NCI-H2081 treated with DMSO at 0.1 percent for 48 hours (cell line): Measurements from ENCODE around the gene TSEN34.
"Not testable (repeated sequence)": the region's sequence is repeated elsewhere in the genome, so short reads cannot be mapped to it uniquely, and the experiment has no call there.

Experiments used
- DNase-seq: peaks from one replicate; lab custom pipeline; 2025; lab: John Stamatoyannopoulos, UW

Gene TSEN34

DNA sequence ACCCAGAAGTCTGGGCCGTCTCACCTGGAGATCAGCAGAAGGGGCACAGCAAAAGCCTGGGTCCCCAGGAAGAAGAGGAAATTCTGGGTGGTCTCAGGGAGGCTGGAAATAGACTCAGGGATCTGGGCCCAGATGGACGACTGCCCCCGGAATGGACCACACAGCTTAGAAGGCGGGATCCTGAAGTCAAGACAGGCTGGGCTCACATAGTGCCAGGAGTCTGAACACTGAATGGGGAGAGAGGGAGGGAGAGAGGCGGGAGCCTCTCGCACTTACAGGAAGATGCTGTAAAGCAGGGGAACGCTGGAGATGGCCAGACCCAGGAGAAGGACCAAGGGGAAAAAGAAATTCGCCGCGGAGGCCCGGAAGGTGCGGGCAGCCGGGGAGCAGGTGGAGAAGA, 30.3 kb upstream of the TSEN34 start:
- no peak for DNase-seq

DNA sequence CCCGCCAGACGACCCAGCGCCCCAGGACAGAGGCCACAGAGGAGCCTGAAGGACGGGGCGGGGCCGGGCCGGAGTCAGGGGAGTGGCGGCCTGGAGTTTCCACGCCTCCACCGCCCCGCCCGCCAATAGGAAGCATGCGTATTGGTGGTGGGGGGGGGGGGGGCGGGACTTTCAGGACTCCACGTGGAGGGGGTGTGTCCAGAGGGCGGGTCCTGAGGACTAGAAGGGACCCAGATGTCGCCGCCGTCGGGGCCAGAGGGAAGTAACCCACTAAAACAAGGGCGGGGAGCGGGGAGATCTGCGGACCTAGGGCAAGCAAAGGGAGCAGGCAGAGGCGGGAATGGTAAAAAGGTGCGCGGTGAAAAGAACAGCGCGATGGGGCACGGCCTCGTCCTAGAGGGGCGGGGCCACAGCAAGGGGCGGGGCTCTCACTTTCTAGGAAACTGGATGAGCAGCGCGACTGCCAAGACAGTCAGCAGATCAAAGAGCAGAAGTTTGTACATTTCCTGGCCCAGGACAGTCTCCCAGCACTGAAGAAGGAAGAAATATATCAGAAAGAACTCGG, 28.8 kb upstream of the TSEN34 start:
- DNase-seq = no peak

DNA sequence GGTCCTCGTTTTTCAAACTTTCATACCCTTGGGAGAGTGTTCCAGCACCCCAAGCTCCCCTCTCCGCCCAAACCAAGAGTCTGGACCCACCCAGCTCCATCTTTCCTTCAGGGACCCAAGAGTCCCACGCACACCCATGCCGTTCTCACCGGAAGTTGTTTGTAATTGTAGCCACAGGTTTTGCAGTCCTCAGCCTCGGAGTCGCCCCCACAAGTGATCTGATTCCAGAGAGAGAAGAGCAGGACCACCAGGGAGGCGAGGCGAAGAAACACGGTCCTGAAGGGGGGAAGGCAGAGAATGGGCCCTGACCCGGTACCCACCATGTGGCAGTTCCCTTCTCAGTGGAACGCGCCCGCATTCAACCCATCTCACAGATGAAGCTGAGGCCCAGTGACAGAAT, 28.2 kb upstream of the TSEN34 start:
- no peak for DNase-seq

DNA sequence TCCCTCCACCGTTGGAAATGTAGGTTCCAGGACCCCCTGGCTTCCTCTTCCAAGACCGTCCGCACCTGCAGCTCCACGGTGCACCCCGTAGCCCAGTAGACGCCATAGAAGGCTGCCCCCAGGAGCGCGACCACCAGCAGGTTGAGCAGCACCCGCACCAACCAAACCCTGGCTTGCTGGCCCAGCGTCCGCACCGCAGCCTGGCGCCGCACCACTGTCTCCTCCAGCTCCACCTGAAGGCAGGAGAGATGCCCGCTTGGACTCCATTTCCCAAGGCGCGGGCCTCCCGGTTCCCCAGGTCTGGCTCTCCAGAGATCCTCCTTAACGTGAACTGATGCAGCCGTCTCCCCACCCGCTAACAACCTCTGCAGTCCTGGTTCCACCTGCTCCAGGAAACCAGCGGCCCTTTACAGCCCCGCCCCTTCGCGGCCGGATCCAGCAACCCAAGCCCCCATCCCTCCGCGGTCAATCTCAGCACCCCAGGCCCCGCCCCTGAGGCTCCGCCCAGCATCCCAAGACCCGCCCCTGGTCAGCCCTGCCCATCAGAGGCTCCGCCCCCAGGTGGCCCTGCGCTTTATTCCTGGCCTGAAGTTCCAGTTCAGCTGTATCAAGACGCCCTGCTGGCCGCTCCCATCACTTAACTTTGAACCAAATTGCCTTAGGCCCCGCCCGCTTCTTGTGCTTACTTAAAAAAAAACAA, 26.6 kb upstream of the TSEN34 start:
- DNase-seq = no peak

DNA sequence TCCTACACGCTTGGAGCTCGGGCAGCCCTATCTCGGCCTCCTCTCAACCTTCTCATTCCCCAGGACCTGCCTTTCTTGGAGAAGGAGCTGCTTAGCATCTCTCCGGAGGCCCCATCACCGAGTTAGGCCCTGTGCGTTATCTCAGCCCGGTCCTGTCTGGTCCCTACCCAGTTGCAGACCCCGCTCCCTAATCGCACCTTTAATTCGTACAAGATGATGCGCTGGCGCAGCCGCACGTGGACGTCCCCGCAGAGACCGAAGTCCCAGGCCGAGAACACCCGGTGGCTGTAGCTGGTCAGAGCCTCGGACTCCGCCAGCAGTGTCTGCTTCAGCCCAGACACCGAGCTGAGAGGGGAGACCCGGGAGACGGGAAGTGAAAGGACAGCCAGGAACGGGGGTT, 25.9 kb upstream of the TSEN34 start:
- no peak for DNase-seq

DNA sequence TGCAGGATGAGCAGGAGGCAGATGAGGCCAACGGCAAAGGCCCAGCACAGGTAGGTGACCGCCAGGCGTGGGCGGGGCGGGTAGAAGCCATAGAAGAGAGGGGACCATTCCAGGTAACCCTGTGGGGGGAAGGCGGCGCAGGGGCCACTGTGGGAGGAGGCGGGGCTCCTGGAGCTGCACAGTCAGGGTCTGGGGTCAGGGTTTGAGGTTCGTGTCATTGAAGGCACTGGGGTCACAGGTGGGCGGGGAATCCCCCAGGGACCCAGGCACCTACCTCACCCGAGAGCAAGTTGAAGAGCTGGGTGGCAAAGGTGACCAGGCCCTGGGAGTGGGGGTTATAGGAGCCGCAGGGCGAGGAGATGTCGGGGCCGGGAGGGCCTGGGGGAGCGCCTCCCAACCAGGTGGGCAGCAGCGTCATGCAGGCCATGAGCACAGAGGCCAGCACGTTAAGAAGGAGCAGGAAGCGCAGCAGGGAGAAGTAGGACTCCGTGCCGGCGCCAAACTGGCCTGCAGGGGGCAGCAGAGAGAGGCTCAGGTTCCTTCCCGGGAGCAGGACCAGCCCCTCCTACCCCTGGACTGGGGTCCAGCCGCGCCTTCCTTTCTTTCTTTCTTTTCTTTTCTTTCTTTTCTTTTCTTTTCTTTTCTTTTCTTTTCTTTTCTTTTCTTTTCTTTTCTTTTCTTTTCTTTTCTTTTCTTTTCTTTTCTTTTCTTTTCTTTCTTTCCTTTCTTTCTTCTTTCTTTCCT, 22.8 kb upstream of the TSEN34 start:
- DNase-seq = no peak

DNA sequence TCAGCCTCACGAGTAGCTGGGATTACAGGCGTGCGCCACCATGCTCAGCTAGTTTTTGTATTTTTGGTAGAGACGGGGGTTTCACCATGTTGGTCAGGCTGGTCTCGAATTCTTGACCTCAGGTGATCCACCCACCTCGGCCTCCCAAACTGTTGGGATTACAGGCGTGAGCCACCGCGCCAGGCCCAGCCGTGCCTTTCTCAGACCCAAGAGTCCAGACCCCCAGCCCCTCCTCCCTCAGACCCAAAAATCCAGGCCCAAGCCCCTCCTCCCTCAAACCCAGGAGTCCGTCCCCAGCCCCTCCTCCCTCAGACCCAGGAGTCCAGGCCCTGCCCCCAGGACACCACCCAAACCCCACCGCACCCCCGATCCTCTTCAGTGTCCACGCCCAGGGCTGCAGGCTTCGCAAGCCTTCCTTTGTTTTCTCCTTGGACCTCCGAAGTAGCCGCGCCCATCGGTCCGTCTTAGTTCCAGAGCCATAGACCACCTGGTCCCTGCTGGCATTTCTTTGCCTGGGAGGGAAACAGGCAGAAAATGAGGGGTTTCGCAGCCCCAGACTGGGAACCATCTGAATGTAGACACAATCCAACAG, 21.9 kb upstream of the TSEN34 start:
- DNase-seq = no peak

DNA sequence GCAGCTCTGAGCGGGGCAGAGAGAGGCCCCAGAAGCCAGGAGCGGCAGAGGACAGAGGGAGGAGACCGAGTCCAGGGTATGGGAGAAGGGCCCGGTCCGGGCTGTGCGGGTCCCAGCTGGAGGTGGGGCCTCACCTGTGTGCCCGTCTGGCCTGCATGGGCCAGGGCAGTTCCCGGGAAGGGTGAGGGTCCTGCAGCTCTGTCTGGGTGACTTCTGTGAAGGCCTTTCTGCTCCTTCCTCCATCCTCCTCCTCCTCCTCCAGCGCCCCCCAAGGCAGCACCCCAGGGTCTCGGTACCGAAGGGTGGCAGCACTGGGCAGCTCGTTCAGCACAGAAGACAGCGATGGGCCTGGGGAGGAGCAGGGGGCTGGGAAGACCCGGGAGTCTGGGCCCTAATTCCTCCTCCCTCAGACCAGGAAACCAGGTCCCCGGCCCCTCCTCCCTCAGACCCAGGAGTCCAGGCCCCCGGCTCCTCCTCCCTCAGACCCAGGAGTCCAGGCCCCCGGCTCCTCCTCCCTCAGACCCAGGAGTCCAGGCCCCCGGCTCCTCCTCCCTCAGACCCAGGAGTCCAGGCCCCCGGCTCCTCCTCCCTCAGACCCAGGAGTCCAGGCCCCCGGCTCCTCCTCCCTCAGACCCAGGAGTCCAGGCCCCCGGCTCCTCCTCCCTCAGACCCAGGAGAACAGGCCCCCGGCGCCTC, 19.2 kb upstream of the TSEN34 start:
- not testable (repeated sequence) for DNase-seq

DNA sequence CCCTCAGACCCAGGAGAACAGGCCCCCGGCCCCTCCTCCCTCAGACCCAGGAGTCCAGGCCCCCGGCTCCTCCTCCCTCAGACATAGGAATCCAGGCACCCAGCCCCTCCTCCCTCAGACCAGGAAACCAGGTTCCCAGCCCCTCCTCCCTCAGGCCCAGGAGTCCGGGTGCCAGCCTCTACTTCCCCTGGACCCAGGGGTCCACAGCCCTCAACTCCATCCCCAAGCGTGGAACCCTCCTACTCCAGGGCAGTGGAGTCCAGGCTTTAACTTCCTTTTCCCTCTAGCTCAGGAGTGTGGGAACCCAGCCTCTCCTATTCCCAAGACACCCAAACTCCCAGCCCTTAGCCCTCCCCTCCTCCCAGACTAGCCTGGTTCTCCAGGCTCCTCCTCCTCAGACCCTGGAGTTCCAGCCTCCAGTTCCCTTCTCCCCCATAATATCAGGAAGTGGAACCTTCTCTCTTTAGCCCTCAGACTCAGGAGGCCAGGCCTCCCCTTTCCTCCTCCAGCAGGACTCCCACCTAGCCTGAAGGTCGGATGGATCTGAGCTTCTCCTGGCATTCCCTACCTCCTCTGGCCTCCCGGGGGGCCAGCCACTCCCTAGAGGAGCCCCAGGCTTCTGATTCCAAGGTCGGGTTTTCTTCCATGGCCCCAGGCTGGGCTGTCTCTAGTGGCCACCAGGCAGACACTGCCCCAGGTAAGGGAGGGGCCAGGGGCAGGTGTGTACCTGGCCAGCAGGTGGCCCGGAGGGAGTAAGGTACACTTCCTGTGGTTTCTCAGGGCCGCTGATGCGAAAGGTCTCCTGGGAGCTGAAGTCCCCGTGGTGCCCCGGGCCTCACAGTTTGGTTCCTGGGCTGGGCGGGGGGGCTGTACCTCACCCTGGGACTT, 18.4 kb upstream of the TSEN34 start, which contains the start of gene TMC4:
Gene TMC4 (minus strand): TSS at position 690 of the 888 bp plus-strand sequence. CDS start 43 bp downstream, at position 647.
- DNase-seq = peak; percentile 18

DNA sequence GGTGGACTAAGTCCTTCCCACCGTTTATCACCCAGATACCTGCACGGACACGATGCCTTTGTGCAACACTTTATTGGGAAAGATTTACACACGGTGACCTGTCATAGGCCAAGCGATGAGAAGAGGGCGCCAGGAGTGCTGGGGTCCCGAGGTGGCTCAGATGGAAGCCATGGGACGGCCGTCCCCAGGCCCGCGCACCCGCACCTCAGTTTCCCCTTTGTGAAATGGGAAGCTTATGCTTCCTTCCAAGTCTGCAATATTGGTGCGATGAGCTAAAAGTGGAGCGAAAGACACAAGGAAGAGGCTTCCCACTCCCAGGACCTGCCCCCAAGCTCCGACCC, 17.8 kb upstream of the TSEN34 start:
- DNase-seq = no peak

DNA sequence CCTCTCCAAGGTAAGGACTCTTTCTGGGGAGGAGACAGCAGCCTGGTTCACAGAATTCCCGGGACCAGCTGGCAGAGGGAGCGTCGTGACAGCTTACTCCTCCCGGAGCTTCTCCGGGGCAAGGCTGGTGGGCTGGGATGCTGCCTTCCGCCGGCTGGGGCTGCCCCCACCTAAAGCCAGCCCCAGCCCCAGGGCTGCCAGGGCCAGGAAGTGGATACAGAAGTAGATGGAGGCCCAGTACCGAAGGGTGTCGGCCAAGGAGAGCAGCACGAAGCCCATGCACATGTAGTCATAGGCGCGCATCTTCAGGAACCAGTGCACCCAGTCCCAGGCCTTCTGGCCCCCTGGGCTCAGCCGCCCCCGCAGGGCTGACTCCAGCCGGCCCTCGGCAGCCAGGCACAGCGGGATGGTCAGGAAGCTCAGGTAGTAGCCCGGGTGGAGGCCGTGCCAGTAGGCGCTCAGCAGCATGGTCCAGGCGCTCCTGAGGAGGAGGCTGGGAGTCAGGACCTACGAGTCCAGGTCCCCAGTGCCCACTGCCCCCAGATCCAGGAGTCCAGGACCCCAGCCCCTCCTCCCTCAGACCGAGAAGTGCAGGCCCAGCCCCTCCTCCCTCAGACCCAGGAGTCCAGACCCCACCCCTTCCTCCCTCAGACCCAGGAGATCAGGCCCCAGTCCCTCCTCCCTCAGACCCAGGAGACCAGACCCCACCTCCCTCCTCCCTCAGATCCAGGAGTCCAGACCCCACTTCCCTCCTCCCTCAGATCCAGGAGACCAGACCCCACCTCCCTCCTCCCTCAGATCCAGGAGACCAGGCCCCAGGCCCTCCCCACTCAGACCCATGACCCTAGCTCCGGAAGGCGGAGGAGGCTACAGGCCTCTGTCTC, 16.9 kb upstream of the TSEN34 start:
- no peak for DNase-seq

DNA sequence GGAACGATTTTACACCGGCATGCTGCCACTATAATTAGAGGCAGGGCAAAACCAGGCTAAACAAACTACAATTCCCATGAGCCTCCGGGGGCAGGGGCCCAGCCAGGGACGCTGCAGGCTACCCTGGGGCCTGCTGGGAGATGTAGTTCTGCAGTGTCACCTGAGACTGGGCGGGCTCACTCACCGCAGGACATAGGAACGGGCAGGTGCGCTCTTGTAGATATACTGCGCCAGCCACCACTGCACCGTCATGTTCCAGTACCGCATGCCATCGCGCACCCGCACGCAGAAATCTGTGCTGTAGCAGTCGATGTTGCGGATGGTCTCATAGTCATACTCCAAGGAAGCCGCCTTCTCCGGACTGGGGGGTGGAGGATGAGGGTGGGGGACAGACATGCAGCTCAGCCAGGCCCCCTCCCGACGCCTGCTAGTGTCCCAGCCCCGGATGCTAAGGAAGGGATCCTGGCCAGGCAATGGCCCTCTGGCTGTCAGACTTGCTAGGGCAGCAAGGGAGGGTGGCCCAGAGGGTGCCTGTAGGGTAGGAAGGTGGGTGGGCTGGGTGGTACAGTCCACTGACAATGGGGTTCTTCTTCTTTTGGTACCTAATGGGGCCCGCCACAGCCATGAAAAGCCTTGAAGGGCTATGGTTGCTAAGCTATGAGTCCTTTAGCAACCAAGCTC, 12.4 kb upstream of the TSEN34 start:
- DNase-seq = no peak

DNA sequence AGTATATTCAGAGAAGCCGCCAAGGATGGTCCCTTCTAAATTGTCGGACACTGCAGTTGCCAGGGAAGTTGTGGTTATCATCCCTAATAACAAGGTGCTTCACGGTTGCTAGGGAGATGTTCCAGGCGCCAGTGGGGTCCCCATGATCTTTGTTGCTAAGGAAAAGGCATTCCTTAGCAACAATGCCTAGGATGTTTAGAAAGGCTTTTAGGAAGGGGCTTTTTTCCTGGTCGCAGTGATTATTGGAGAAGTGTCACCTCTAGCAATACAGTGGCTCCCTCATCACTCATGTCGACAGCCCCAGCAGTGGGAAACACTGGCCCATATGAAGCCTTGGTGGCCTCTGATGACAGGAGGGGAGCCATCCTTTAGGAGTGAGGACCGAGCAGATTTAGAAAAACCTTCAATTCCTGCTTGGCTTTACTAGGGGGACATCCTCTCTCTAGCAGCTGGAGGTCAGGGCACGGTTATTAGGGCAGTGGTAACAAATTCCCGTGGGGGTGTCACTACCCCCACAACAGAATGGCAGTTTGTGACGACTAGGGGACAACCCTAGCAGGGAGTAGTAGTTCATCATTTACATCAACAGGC, 11.8 kb upstream of the TSEN34 start:
- DNase-seq = no peak

DNA sequence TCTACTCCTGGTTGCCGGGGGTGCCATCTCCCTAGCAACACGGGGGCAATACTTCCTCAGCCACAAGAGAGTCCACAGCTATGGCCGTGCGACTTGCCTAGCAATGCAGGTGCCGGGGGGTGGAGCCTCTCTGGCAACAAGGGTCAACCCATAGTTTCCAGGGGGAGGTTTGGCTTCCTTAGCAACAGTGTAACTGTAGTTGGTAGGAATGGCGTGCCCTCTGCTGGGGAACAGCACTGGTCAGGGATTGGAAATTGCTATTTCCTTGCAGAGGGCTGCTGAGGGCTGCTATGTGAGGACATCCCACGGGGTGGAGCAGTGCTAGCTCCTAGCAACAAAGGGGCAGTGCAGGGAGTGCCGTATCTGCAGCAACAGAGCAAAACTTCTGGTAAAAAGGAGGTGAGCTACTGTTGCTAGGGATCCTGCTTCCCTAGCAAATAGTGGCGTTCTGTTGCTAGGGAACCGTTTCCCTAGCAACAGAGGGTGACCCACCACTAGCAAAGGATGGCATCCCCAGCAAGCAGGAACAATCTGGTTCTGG, 11.1 kb upstream of the TSEN34 start:
- DNase-seq = no peak

DNA sequence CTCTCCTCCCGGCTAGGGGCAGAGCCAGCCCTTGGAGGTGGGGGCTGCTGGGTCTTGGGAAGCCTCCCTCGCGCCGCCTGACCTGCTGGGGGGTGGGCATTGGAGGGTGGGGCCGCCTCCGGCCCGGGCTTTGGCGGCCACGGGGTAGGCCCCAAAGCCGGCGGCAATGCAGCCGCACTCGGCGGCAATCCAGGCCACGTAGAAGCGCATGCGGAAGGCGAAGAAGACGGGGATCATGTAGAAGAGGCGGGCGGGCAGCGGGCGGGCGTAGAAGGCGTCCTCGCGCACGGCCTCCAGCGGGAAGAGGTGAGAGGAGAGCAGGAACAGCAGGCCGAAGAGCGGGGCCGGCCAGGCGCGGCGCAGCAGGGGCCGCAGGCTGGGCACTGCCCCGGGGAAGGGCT, 10.4 kb upstream of the TSEN34 start:
- DNase-seq = no peak

DNA sequence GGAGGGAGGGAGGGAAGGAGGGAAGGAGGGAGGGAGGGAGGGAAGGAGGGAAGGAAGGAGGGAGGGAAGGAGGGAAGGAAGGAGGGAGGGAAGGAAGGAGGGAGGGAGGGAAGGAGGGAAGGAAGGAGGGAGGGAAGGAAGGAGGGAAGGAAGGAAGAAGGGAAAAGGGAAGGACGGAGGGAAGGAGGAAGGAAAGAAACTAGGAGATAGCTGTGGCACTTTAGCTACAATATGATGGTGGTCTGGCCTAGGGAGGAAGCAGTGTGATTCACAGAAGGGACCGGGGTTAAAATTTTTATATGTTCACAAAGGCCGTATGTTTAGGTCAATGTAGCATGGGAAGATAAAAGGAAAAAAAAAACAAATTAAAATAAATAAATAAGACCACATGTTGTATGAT, 9.2 kb upstream of the TSEN34 start:
- not testable (repeated sequence) for DNase-seq

DNA sequence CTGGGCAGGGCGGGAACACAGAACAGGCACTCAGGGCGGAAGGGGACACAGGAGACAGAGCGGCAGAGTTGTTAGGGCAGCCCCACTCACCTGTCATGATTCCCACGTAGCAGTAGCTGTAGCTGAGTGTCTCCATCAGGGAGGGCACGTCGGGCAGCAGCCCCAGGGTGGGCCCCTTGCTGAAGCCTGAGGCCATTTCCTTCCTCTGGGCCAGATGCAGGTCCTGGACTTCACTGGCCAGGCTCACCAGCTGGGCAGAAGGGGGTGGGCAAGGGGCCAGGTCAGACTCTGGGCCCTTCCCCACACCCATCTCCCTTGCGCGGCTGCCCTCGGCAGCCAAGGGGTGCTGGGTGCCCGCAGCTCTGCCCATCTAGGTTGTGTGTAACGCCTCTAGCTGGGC, 7.7 kb upstream of the TSEN34 start:
- no peak for DNase-seq

DNA sequence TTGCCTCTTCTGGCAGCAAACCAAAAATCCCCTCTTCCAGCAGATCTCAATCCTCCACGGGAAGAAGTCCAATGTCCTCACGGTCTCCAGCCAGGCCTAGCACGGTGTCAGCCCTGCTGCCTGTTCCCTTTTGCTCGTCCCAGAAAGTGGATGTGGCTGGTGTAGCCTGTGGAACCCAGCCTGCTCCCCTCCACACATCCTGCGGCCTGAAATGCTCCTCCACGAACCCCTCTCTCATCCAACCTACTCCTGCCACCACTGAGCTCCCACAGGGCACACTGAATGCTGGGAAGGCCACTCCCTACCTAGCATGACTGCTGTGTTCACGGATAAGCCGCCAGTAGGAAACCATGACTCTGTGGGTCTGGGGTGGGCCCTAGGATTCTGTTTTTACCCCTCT, 4.8 kb upstream of the TSEN34 start:
- no peak for DNase-seq

DNA sequence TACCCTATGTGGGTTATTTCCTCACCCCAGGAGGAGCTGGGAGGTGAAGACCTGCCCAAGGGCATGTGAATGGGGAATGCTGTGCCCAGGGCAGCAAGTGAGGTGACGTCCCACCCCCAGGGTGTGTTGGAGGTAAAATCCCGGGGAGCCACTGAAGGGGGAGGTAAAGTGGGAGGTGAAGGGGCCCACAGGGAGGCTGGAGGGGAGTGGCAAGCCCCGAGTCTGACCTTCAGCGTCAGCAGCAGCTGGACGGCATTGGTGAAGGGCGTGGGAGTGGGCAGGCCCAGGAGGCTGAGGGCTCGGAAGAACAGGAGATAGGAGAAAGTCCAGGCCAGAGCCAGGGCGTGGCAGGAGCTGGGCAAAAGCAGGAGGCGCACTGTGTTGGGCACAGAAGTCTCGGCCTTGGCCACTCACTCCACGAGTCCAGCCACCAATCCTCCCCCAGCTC, 4.2 kb upstream of the TSEN34 start:
- no peak for DNase-seq
